ENCODE data around the gene IL1RAP.

The IL1RAP gene

GRCh38 chr3:190522621-190523222 lies 8.8 kb downstream of the IL1RAP start:
- Histone ChIP-seq H3K79me2 (no peaks in the 10 kb centered on the region), H3K36me3 (ENCODE audit: control insufficient read depth, insufficient read depth, low read length) (no peaks in the 10 kb centered on the region), H3K9me3 (ENCODE audit: control insufficient read depth, low read length) (no peaks in the 10 kb centered on the region), H3K4me1 (no peaks in the 10 kb centered on the region), H3K4me2 (ENCODE audit: low read length) (no peak overlapping the region), H3K27me3 (ENCODE audit: control insufficient read depth, insufficient read depth, low read length) (no peaks in the 10 kb centered on the region), H2AFZ (no peak overlapping the region), H3K27ac (no peak overlapping the region), H3K4me3 (ENCODE audit: low read depth, low read length) (no peak overlapping the region), H3K9ac (no peak overlapping the region)
- no peak for TF ChIP-seq CTCF (IDR thresholded peaks at IDR 0.05)

GRCh38 chr3:190524942-190525341 lies 11.1 kb downstream of the IL1RAP start:
- no peaks in the 10 kb centered on the region for H3K36me3 ChIP-seq (ENCODE audit: control insufficient read depth, insufficient read depth, low read length)
- no peak overlapping the region for H3K27ac ChIP-seq
- no peaks in the 10 kb centered on the region for H3K79me2 ChIP-seq
- no peaks in the 10 kb centered on the region for H3K4me1 ChIP-seq
- H2AFZ ChIP-seq: no peak overlapping the region
- TF ChIP-seq CTCF (IDR thresholded peaks at IDR 0.05): no peak
- no peaks in the 10 kb centered on the region for H3K9me3 ChIP-seq (ENCODE audit: control insufficient read depth, low read length)
- no peak overlapping the region for H3K4me2 ChIP-seq (ENCODE audit: low read length)
- no peak overlapping the region for H3K4me3 ChIP-seq (ENCODE audit: low read depth, low read length)
- H3K27me3 ChIP-seq (ENCODE audit: control insufficient read depth, insufficient read depth, low read length): no peaks in the 10 kb centered on the region
- no peak overlapping the region for H3K9ac ChIP-seq

GRCh38 chr3:190525634-190526033 lies 11.7 kb downstream of the IL1RAP start:
- Histone ChIP-seq H3K27ac (no peak overlapping the region), H2AFZ (no peak overlapping the region), H3K27me3 (ENCODE audit: control insufficient read depth, insufficient read depth, low read length) (no peaks in the 10 kb centered on the region), H3K4me2 (ENCODE audit: low read length) (no peak overlapping the region), H3K9me3 (ENCODE audit: control insufficient read depth, low read length) (no peaks in the 10 kb centered on the region), H3K79me2 (no peaks in the 10 kb centered on the region), H3K9ac (no peak overlapping the region), H3K36me3 (ENCODE audit: control insufficient read depth, insufficient read depth, low read length) (no peaks in the 10 kb centered on the region), H3K4me1 (no peaks in the 10 kb centered on the region), H3K4me3 (ENCODE audit: low read depth, low read length) (no peak overlapping the region)
- no peak for TF ChIP-seq CTCF (IDR thresholded peaks at IDR 0.05)

GRCh38 chr3:190526787-190527762 lies 13.2 kb downstream of the IL1RAP start:
- Histone ChIP-seq H3K9me3 (ENCODE audit: control insufficient read depth, low read length) (no peaks in the 10 kb centered on the region), H2AFZ (no peak overlapping the region), H3K9ac (no peak overlapping the region), H3K4me2 (ENCODE audit: low read length) (no peak overlapping the region), H3K4me1 (no peaks in the 10 kb centered on the region), H3K36me3 (ENCODE audit: control insufficient read depth, insufficient read depth, low read length) (no peaks in the 10 kb centered on the region), H3K27me3 (ENCODE audit: control insufficient read depth, insufficient read depth, low read length) (no peaks in the 10 kb centered on the region), H3K27ac (no peak overlapping the region), H3K4me3 (ENCODE audit: low read depth, low read length) (no peak overlapping the region), H3K79me2 (no peaks in the 10 kb centered on the region)
- no peak for TF ChIP-seq CTCF (IDR thresholded peaks at IDR 0.05)

Data from parathyroid adenoma (tissue), 2 donors.